Measurements from ENCODE around the gene CDK14.

DNA sequence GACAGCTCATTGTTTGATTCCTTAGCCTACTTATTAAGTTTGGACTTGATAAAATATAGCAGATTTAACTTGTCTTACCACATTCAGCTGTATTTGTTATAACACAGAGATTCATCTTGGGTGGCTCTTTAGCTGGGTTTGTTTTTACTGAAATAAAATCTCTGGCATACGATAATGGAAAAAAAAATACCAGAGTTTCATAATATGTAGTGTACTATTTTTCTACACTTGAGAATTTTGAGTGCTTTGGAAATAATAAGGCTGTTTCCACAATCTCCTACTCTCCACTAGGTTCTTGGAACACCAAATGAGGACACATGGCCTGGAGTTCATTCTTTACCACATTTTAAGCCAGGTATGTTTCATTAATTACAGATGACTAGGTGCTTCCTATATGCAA, 449.5 kb downstream of the CDK14 start:
- TF ChIP-seq, protein P1, sequence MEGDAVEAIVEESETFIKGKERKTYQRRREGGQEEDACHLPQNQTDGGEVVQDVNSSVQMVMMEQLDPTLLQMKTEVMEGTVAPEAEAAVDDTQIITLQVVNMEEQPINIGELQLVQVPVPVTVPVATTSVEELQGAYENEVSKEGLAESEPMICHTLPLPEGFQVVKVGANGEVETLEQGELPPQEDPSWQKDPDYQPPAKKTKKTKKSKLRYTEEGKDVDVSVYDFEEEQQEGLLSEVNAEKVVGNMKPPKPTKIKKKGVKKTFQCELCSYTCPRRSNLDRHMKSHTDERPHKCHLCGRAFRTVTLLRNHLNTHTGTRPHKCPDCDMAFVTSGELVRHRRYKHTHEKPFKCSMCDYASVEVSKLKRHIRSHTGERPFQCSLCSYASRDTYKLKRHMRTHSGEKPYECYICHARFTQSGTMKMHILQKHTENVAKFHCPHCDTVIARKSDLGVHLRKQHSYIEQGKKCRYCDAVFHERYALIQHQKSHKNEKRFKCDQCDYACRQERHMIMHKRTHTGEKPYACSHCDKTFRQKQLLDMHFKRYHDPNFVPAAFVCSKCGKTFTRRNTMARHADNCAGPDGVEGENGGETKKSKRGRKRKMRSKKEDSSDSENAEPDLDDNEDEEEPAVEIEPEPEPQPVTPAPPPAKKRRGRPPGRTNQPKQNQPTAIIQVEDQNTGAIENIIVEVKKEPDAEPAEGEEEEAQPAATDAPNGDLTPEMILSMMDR (IDR thresholded peaks at IDR 0.05; ENCODE audit: low read length) = no peak
- no peak for TF ChIP-seq EZH2 (IDR thresholded peaks at IDR 0.05; ENCODE audit: borderline replicate concordance, low read length)
